GM21737 (cell line): ENCODE measurements around the gene MBD6.
"Not testable (repeated sequence)": the region's sequence is repeated elsewhere in the genome, so short reads cannot be mapped to it uniquely, and the experiment has no call there.

Experiments
- ATAC-seq: cut with Tn5 transposase; IDR thresholded peaks from one replicate; pipeline ENCODE4 v1.9.1; 2021; ENCODE audit warnings: mild to moderate bottlenecking, moderate library complexity; ENCODE audit not compliant: unreplicated experiment

The MBD6 gene

GRCh38 chr12:57548488-57548887, 25.9 kb downstream of the MBD6 start:
- no peak for ATAC-seq

- ATAC-seq = no peak
Observed at GRCh38 chr12:57549203-57549908, 26.7 kb downstream of the MBD6 start.

GRCh38 chr12:57549909-57550640, 27.5 kb downstream of the MBD6 start, which contains the start of gene KIF5A:
Gene KIF5A, plus strand, starts transcription at chr12:57550044. Its CDS starts 228 bp downstream, at chr12:57550272.
- no peak for ATAC-seq

GRCh38 chr12:57550641-57551549, 28.3 kb downstream of the MBD6 start:
- no peak for ATAC-seq

GRCh38 chr12:57551637-57552305, 29.1 kb downstream of the MBD6 start:
- ATAC-seq = no peak

GRCh38 chr12:57552306-57552651, 29.7 kb downstream of the MBD6 start:
- no peak for ATAC-seq

GRCh38 chr12:57552835-57553313, 30.2 kb downstream of the MBD6 start:
- no peak for ATAC-seq

GRCh38 chr12:57553343-57554202, 30.9 kb downstream of the MBD6 start:
- ATAC-seq = no peak

GRCh38 chr12:57554453-57554852, 31.8 kb downstream of the MBD6 start:
- ATAC-seq = no peak

GRCh38 chr12:57554897-57555296, 32.3 kb downstream of the MBD6 start:
- ATAC-seq = no peak

GRCh38 chr12:57558864-57559263, 36.2 kb downstream of the MBD6 start:
- no peak for ATAC-seq

- no peak for ATAC-seq
Observed at GRCh38 chr12:57560516-57560915, 37.9 kb downstream of the MBD6 start.

- ATAC-seq = not testable (repeated sequence)
Observed at GRCh38 chr12:57561117-57561516, 38.5 kb downstream of the MBD6 start.

- ATAC-seq = no peak
Observed at GRCh38 chr12:57563358-57563757, 40.7 kb downstream of the MBD6 start.

- ATAC-seq = no peak
Observed at GRCh38 chr12:57564178-57564740, 41.6 kb downstream of the MBD6 start.

GRCh38 chr12:57568838-57569237, 46.2 kb downstream of the MBD6 start:
- no peak for ATAC-seq

- no peak for ATAC-seq
Observed at GRCh38 chr12:57569858-57570257, 47.2 kb downstream of the MBD6 start.

- not testable (repeated sequence) for ATAC-seq
Observed at GRCh38 chr12:57570438-57570837, 47.8 kb downstream of the MBD6 start.
